Pancreas (tissue), 10 donors: Measurements from ENCODE around the gene KRTAP4-11. TPM values are rescaled to one million over a fixed set of nuclear protein-coding genes. Genes with fewer than 3 reads are reported as not detected.
"Not testable (repeated sequence)": the region's sequence is repeated elsewhere in the genome, so short reads cannot be mapped to it uniquely, and the experiment has no call there.

ENCODE experiments used
- ATAC-seq, 4 donors: fragments of 200-7000 bp; cut with Tn5 transposase; one replicate each; pipeline versions ENCODE4 v1.8.0 to v1.9.1; 2020; ENCODE audit warnings: mild to moderate bottlenecking in 4 of 4, moderate library complexity in 4 of 4
- DNase-seq, 6 donors: peaks; one replicate each; pipeline ENCODE4 v3.0.0-alpha.2; 2020
- FAIRE-seq: peaks from 2 replicates; lab custom pipeline; 2012; peaks lifted over from hg19 to GRCh38; lab: Jason Lieb, UNC
- H3K27ac ChIP-seq, 4 donors: fragments of 200-600 bp; sonication (generic); 1 replicate in 3 of 4; 2 replicates in 1 of 4; pipeline versions ENCODE4 v1.5.0 to v1.8.0; 2020
- H3K27me3 ChIP-seq, 4 donors: fragments of 200-600 bp; one replicate each; pipeline ENCODE4 v1.8.0; 2021
- H3K36me3 ChIP-seq, 3 donors: fragments of 200-600 bp; sonication (generic) in 1 of 3; one replicate each; pipeline versions ENCODE4 v1.5.0 to v1.8.0; 2020 to 2021
- H3K4me1 ChIP-seq, 3 donors: fragments of 200-600 bp; one replicate each; pipeline ENCODE4 v1.8.0; 2021
- H3K4me3 ChIP-seq, 4 donors: fragments of 200-600 bp; sonication (generic) in 2 of 4; one replicate each; pipeline versions ENCODE4 v1.5.0 to v1.8.0; 2020 to 2021
- H3K9me3 ChIP-seq, 4 donors: fragments of 200-600 bp; one replicate each; pipeline ENCODE4 v1.8.0; 2021
- whole genome bisulfite sequencing, 2 donors: extraction: QIAGEN DNeasy Blood & Tissue Kit; methylation state at CpG; one replicate each; pipeline ENCODE4 v1.1.7; 2013; 5-methylcytosine and 5-hydroxymethylcytosine counted together
- intact Hi-C, 3 donors: fragments of 100-400 bp; cut with DNase I; formaldehyde crosslinking; loops; one replicate each; pipeline versions ENCODE4 v1.11.1 to v1.14.2; 2022
- polyA plus RNA-seq, 2 donors: library from polyadenylated mRNA; stranded (reverse); fragments of 200-250 nt; gene quantifications; one replicate each; pipeline ENCODE4 v1.2.3, GENCODE V29; 2013
- total RNA-seq, 6 donors: library from RNA; stranded (reverse); fragmentation: NEBNext Ultra II Directional in 4 of 6; extraction: Animal tissue kit (Norgen Biotek cat#: 25700) in 4 of 6; gene quantifications; one replicate each; pipeline versions ENCODE4 v1.2.1 to v1.2.4, GENCODE V29; 2021 to 2023
- TF ChIP-seq, protein P1 (sequence below), 4 donors: fragments of 200-600 bp; sonication (generic) in 3 of 4; IDR thresholded peaks; one replicate each; pipeline versions ENCODE4 v1.5.0 to v1.8.0; 2021; ENCODE audit warnings: antibody characterized with exemption in 4 of 4
- donor health status: healthy with polysubstance abuse.
- donor health status: DM: no; HTN: no; CAD: no; lungs with moderate emphysema.
- donor health status: DM: no; HTN: no; CAD: no.
- donor health status: control.
- donor health status: control.
- donor health status: Bipolar disorder and iron deficiency.
- donor health status: DM: yes; HTN: yes; CAD: no.
- donor health status: DM: no; HTN: no; CAD: no.
- donor health status: DM: no; HTN: no; CAD: no.
- donor health status: DM: yes; HTN: yes; CAD: no.

Gene KRTAP4-11
- total and polyA plus RNA-seq, 8 donors = not detected

DNA sequence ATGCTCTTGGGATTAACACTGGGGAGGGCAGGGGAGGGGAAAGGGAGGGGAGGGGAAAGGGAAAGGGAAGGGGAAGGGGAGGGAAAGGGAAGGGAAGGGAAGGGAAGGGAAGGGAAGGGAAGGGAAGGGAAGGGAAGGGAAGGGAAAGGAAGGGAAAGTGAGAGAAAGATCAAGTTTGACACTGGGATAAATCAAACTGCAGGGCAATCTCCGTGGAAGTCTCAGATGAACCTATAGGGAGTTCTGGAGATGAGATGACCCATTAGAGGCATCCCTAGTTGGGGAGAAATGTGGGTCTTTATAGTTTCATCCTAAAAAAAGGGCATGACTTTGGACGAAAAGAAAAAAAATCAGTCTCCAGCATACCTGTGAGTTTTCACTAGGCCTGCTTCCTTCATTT, 3.6 kb upstream of the KRTAP4-11 start:
- TF ChIP-seq, protein P1, sequence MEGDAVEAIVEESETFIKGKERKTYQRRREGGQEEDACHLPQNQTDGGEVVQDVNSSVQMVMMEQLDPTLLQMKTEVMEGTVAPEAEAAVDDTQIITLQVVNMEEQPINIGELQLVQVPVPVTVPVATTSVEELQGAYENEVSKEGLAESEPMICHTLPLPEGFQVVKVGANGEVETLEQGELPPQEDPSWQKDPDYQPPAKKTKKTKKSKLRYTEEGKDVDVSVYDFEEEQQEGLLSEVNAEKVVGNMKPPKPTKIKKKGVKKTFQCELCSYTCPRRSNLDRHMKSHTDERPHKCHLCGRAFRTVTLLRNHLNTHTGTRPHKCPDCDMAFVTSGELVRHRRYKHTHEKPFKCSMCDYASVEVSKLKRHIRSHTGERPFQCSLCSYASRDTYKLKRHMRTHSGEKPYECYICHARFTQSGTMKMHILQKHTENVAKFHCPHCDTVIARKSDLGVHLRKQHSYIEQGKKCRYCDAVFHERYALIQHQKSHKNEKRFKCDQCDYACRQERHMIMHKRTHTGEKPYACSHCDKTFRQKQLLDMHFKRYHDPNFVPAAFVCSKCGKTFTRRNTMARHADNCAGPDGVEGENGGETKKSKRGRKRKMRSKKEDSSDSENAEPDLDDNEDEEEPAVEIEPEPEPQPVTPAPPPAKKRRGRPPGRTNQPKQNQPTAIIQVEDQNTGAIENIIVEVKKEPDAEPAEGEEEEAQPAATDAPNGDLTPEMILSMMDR (IDR thresholded peaks at IDR 0.05) = no peak
- 63 to 78% methylated on average over 2 of the region's 2 CpGs for WGBS, 2 donors

DNA sequence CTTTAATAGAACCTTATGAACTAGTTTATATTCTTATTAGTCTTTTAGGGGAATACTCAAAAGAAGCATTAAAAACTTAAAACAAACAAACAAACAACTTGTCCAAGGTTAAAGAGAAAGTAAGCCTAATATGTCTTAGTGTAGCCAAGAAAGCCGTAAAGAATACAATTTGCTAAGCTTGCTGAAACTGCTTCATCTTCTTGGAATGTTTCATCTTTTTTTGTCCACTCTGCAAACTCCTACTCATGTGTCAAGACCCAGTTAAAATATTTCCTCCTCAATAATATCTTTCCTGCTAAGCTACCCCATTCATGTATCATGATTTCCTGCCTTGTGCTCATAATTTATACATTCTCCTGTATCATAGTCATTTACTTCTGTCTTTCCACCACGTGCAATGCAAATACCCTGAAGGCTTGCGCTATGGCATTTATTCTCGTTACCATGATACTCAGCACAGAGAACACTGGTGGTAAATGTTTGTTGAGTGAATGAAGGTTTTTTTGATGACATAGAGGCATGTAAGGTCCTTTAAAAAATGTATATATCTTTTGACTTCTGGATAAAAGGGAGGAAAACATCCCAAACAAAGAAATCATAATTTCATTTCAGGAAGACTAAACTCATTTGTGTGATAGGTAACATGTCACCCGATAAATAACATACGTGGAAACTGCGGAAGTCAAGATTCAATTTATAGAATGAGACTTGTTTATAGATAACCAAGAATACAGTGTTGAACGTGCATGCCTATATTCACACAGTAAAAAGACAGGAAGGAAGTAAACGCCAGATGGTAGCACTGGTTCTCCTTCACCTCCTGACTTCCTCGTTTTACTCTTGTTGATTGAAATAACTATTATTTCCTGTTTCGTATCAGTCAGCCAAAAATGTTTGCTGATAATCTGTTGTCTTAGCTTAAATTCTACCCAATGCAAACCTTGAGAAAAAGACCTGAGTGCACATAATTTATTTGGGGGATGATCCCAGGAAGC, 1.8 kb upstream of the KRTAP4-11 start:
- intact Hi-C loops, FAIRE-seq, H3K9me3 ChIP-seq, H3K27me3 ChIP-seq, DNase-seq, H3K4me3 ChIP-seq, H3K27ac ChIP-seq, H3K36me3 ChIP-seq, H3K4me1 ChIP-seq, ATAC-seq: not testable (repeated sequence)
- WGBS, 2 donors = 53 to 61% methylated on average over 11 of the region's 11 CpGs

More for the DNA sequence above, 3.6 kb upstream of the KRTAP4-11 start:
- Histone ChIP-seq H3K36me3 (no peaks in the 10 kb centered on the region), H3K9me3 (no peaks in the 10 kb centered on the region), H3K27ac (no peak overlapping the region), H3K4me1 (no peaks in the 10 kb centered on the region), H3K27me3 (peaks cover 0 to 6% (median 0%) of the 10 kb centered on the region in 4 donors), H3K4me3 (no peak overlapping the region)
- intact Hi-C loops = no loop called here
- FAIRE-seq (no peak), DNase-seq (no peak), ATAC-seq (no peak)

DNA sequence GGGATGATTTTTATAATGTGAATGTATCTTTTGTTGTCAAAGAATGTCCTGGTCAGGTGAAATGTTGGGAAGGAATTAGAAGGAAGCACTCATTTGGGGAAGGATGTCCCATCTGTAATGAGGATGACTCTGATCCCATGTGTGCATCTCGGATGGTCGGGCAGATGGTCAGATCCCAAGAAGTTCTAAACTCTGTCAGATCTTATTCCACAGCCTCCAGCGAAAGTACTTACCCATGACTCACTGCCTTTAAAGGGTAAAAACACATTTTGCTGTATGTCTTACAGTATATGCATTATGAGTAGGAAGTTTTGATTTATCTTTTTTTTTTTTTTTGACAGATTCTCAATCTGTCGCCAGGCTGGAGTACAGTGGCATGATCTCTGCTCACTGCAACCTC, 548 bp upstream of the KRTAP4-11 start:
- no peak for FAIRE-seq
- WGBS, 2 donors = 63 to 80% methylated on average over 4 of the region's 4 CpGs
- no peak overlapping the region for H3K4me3 ChIP-seq
- no peak overlapping the region for H3K27ac ChIP-seq
- H3K9me3 ChIP-seq = no peaks in the 10 kb centered on the region
- H3K27me3 ChIP-seq = no peaks in the 10 kb centered on the region
- intact Hi-C loops = no loop called here
- H3K4me1 ChIP-seq = no peaks in the 10 kb centered on the region
- ATAC-seq = no peak
- DNase-seq = no peak
- TF ChIP-seq, protein P1 (IDR thresholded peaks at IDR 0.05) = no peak
- no peaks in the 10 kb centered on the region for H3K36me3 ChIP-seq

DNA sequence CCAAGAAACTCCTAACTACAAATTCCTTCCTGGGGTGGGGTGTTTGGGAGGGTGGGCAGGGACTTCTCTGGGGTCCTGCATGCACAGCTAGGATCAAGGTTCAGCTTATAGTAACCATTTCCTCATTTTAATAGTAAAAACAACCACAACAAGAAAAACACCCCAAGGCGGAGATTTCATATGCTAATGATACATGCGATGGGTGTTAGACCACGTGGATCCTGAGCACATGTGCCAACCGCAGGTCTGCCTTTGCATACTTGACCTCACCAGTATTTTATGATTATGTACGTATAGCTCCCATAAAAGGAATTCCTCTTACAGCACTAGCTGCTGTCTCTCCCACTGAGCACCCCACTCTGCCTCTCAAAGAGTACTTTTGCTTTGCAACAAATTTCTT, 1.9 kb downstream of the KRTAP4-11 start:
- TF ChIP-seq, protein P1 (IDR thresholded peaks at IDR 0.05) = no peak
- Histone ChIP-seq H3K36me3 (no peaks in the 10 kb centered on the region), H3K4me1 (no peaks in the 10 kb centered on the region), H3K27me3 (no peaks in the 10 kb centered on the region), H3K9me3 (no peaks in the 10 kb centered on the region), H3K4me3 (no peak overlapping the region), H3K27ac (no peak overlapping the region)
- no peak for DNase-seq
- FAIRE-seq = no peak
- no peak for ATAC-seq
- intact Hi-C loops = no loop called here
- WGBS, 2 donors = 65 to 66% methylated on average over 5 of the region's 5 CpGs

DNA sequence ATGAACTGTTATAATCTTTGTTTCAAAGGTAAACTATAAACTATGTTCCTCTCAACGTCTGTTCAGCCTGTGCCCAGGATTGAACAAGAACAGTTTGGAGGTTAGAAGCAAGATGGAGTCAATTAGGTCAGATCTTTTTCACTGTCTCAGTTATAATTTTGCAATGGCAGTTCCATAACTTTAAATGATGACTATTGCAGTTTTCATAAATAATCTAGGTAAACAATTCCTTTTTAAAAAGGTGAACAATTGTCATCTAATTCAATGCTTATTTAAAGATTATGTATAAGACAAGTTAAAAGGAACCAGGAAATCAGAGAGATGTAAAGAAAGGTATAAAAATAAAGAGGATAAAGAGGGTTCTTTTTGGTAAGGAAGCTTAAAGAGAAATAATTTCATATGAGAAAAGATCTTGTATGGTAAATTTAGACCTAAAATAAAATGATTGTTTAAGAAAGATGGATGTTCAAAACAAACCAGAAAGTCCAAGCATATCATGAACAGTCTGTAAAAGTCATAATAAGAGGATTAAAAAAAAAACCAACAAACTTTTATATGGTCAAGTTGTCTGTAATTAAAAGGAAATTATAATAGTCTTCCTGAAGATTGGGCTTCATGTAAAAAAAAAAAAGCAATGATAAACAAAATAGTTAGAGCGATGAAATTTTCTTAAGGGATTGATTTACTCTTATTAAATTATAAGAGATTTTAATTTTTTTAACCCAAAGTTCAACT, 6.9 kb downstream of the KRTAP4-11 start:
- intact Hi-C loops = no loop called here
- TF ChIP-seq, protein P1 (IDR thresholded peaks at IDR 0.05) = no peak
- Histone ChIP-seq H3K27me3 (no peaks in the 10 kb centered on the region), H3K9me3 (no peaks in the 10 kb centered on the region), H3K4me3 (no peak overlapping the region), H3K4me1 (no peaks in the 10 kb centered on the region), H3K36me3 (no peaks in the 10 kb centered on the region), H3K27ac (no peak overlapping the region)
- ATAC-seq (no peak), DNase-seq (no peak), FAIRE-seq (no peak)
- 66 to 81% methylated on average over 2 of the region's 2 CpGs for WGBS, 2 donors

DNA sequence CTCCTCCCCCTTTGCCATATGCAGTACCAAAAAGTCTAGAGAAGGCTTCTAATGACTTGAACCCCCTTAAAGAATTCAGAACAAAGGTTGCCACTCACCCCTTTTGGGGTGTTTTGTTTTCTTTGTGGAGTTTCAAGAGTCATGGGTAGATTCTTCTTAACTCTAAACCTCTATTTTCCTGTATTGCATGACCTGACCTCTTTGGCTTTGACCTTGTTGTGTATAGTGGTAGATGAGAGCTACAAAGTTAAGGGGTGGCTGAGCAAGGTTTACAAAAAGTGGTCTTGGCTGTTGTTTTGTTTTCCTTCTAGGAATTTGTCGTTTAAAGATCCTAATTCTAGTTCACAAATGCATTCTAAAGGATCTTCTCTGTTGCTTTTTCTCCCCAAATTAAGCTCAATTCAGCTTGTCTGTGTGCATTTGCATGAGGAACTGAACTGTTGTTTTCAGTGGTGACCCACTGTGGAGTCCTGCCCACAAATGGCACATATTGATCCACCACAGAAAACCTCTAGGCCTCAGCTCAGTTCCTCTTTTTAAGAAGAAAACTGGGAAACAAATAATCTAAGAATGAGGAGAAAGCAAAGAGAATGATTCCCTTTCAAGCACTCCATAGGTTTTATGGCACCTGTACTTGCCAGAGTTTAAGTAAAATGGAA, 9.3 kb downstream of the KRTAP4-11 start:
- WGBS, 2 donors = 0 to 51% methylated on average over 1 of the region's 1 CpG
- ATAC-seq, DNase-seq, intact Hi-C loops, H3K27ac ChIP-seq, H3K4me3 ChIP-seq, FAIRE-seq, H3K36me3 ChIP-seq, H3K4me1 ChIP-seq, H3K9me3 ChIP-seq, H3K27me3 ChIP-seq: not testable (repeated sequence)
